Activated naive CD8-positive, alpha-beta T cell (primary cell): ENCODE data around the gene FNTB.

Source experiments
- H3K27ac Mint-ChIP-seq: one replicate; pipeline ENCODE4 v1.8.0; 2021; ENCODE audit warnings: mixed read lengths
- H3K27me3 Mint-ChIP-seq: one replicate; pipeline ENCODE4 v1.8.0; 2021; ENCODE audit warnings: mixed read lengths
- H3K36me3 Mint-ChIP-seq: one replicate; pipeline ENCODE4 v1.8.0; 2021; ENCODE audit warnings: mixed read lengths
- H3K4me1 Mint-ChIP-seq: one replicate; pipeline ENCODE4 v1.8.0; 2021; ENCODE audit warnings: low read depth, mixed read lengths
- H3K4me3 Mint-ChIP-seq: one replicate; pipeline ENCODE4 v1.8.0; 2021; ENCODE audit warnings: mild to moderate bottlenecking, mixed read lengths
- H3K9me3 Mint-ChIP-seq: one replicate; pipeline ENCODE4 v1.8.0; 2021; ENCODE audit warnings: low read depth, mixed read lengths

FNTB gene

DNA sequence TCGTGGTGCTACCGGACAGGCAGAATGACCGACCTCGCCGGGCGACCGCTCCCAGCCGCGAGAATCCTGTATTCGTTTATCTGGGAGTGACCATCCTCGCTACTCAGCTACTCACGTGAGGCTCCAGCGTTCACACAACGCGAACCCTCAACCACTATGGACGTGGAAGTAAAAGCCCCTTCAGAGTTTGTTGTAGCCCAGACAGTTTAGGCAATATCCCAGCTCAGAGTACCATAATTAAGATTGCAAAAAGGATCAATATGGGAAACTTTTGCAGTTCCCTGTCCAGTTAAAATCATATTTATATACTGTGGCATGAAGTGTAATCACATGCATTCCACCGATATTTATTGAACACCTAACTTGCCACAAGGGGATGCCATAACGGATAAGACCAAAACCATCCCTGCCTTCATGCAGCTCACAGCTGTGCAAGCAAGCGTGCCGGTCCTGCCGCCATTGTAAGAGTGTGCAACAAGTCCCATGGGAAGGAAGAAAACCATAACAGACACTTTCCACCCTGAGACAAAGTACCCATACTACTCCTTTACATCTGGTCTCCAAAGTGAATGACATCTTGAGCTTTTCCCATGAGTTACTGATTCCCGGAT, 116.6 kb downstream of the FNTB start:
- H3K27me3 Mint-ChIP-seq, result no peaks in the 10 kb centered on the region
- peaks cover 3% of the 10 kb centered on the region for H3K36me3 Mint-ChIP-seq
- peak overlapping the region; percentile 97 for H3K27ac Mint-ChIP-seq
- H3K9me3 Mint-ChIP-seq, result no peaks in the 10 kb centered on the region
- H3K4me1 Mint-ChIP-seq, result peaks cover 31% of the 10 kb centered on the region
- peak overlapping the region; percentile 96 for H3K4me3 Mint-ChIP-seq

DNA sequence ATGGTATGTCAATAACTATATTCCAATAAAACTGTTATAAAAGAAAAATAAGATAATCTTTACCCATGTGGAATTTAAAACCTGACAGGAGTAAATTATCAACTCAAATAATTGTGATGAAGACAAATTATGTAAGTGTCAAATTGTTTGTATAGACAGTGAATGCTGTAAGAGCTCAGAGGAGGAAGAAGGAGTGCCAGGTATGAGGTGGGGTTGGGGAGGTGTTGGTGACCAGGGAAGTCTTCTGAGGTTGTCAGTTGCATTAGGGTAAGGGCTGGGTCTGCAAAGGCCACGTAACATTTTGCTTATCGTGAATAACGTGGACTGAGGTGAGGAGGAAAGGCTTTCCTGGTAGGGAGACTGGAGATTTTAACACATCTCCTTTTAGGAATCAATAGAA, 118.1 kb downstream of the FNTB start:
- Mint-ChIP-seq H3K4me1 (peaks cover 18% of the 10 kb centered on the region), H3K27ac (no peak overlapping the region), H3K4me3 (no peak overlapping the region), H3K27me3 (no peaks in the 10 kb centered on the region), H3K36me3 (peaks cover 3% of the 10 kb centered on the region), H3K9me3 (no peaks in the 10 kb centered on the region)

- Mint-ChIP-seq H3K9me3 (no peaks in the 10 kb centered on the region), H3K27me3 (no peaks in the 10 kb centered on the region), H3K4me3 (no peak overlapping the region), H3K27ac (no peak overlapping the region), H3K4me1 (peaks cover 6% of the 10 kb centered on the region), H3K36me3 (no peaks in the 10 kb centered on the region)
Measured at GRCh38 chr14:65106316-65106715, 119.6 kb downstream of the FNTB start.

DNA sequence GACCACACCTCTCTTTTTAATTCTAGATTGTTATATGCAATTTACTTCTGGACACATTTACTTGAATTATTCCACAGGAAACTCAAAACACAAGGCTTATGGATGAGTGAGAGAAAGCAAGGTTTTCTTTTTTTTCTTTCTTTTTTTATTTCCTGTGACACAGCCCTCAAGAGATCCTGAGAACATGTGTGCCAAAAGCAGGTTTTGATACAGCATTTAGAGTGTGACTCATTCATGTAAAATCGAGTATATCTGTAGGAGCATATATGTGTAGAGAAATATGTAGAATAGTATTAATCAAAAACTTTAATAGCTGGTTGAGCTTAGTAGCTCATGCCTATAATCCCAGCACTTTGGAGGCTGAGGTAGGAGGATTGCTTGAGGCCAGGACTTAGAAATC, 120.0 kb downstream of the FNTB start:
- H3K4me1 Mint-ChIP-seq, result peaks cover 6% of the 10 kb centered on the region
- H3K27me3 Mint-ChIP-seq, result no peaks in the 10 kb centered on the region
- no peaks in the 10 kb centered on the region for H3K9me3 Mint-ChIP-seq
- H3K27ac Mint-ChIP-seq, result no peak overlapping the region
- H3K36me3 Mint-ChIP-seq, result no peaks in the 10 kb centered on the region
- no peak overlapping the region for H3K4me3 Mint-ChIP-seq

GRCh38 chr14:65107200-65107599, 120.5 kb downstream of the FNTB start:
- H3K27ac Mint-ChIP-seq, result no peak overlapping the region
- no peaks in the 10 kb centered on the region for H3K27me3 Mint-ChIP-seq
- H3K36me3 Mint-ChIP-seq, result no peaks in the 10 kb centered on the region

DNA sequence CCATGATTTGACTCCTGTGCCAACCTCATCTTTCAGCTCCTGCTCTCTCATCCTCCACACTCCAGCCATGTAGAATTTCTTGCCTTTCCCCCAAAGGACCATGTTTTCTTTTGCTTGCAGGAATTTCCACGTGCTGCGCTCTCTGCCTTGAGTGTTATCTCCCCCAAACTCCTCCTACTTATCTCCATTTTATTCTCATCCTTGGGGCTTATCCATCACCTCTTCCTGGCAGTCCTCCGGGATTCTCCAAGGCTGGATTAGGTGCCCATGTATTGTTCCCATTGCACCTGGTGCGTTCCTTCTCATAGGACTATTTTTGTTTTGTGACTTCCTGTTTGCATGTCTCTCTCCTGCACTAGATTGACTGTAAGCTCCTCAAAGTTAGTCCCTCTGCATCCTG, 122.7 kb downstream of the FNTB start:
- Mint-ChIP-seq H3K9me3 (no peaks in the 10 kb centered on the region), H3K27ac (no peak overlapping the region), H3K4me1 (no peaks in the 10 kb centered on the region), H3K36me3 (no peaks in the 10 kb centered on the region), H3K4me3 (no peak overlapping the region), H3K27me3 (no peaks in the 10 kb centered on the region)

More at GRCh38 chr14:65107200-65107599, 120.5 kb downstream of the FNTB start:
- peaks cover 6% of the 10 kb centered on the region for H3K4me1 Mint-ChIP-seq
- no peak overlapping the region for H3K4me3 Mint-ChIP-seq
- H3K9me3 Mint-ChIP-seq, result no peaks in the 10 kb centered on the region

- Mint-ChIP-seq H3K36me3 (no peaks in the 10 kb centered on the region), H3K9me3 (no peaks in the 10 kb centered on the region), H3K4me1 (no peaks in the 10 kb centered on the region), H3K27ac (no peak overlapping the region), H3K4me3 (no peak overlapping the region), H3K27me3 (no peaks in the 10 kb centered on the region)
Measured at GRCh38 chr14:65110525-65110924, 123.8 kb downstream of the FNTB start.
